Stimulated activated CD4-positive, alpha-beta T cell treated with anti-CD3 and anti-CD28 coated beads, TNF-alpha, amount 100 ng/mL, for 48 hours (primary cell): ENCODE results near the gene KLHL29.

Experiments
- DNase-seq, 3 donors: peaks; one replicate each; pipeline ENCODE4 v3.0.0-alpha.2; 2020; ENCODE audit warnings: low read depth in 3 of 3

Gene KLHL29

DNA sequence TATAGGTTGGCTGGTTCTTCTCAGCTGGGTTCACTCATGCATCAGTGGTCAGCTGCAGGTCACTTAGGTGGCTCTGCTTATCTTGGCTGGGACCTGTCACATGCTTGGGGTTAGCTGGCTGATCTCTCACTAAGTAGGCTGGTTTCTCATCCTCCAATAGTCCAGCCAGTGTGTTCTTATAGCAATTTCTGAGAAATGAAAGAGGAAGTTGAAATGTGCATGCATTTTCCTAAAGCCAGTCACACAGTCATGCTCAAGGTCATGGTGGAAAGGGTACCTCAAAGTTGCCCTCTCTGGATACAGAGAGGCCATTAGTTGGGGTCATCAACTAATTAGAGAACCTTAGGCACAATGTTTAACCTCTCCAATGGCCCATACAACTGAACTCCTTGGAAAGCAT, 64.4 kb downstream of the KLHL29 start:
- DNase-seq = no peak

DNA sequence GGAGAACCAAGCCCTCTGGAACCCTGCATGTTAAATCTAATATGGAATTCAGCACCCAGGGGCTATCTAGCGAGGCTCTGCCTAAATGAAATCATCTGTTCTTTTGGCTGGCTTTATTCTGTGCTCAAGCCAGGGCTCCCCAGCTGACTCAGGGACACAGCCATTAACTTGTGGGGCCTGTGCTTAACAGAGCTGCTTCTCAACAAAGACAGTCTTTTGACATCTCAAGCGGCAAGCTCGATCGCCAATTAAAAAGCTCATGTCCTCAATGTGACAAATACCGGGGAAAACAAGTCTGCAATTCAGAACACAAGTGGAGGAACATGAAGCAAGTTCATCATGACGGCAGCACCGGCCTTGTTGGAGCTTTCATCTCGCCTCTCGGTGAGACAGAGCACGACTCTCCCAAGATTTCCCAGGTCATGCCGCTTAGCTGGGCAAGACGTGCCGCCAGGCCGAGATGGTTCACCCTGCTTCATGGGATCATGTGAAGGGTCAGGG, 64.9 kb downstream of the KLHL29 start:
- no peak for DNase-seq

DNA sequence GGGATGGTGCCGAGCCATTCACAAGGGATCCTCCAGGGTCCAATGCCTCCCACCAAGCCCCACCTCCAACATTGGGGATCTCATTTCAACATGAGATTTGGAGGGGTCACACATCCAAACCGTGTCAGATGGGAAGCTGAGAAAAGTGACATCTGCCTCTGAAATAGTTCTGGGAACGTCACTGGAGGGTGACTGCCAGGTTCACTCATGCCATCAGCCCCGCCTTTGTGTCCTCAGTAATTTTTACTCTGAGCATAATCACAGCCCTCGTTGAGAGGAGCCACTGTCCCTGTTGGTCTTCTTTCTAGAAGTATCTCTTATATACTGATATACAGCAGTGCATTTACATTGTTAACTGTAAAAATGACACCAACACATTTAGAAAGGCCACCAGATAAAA, 67.4 kb downstream of the KLHL29 start:
- DNase-seq = no peak

DNA sequence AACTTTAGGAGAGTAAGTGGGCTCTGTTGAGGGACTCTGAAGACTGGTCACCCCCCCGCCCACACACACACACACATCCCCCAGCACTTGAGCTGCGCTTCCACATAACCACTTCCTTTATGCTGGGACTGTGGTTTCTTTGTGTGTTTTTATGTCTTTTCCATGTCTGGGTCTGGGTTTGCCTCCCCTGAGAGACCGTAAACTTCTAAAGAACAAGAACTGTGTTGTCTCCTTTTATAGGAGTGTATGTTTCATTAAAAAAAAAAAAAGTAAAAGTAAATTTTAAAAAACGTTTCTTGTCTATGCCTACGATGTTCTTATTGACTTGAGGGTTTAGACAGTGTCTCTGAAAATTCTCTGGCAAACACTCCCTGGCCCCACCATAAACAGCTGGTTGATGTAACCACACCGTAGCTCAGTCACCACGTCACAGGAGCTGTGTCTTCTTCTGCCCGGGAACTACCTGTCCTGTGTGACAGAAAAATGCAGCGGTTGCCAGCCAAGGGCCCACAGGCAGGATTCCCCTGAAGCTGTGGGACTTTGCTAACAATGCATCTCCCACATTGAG, 68.0 kb downstream of the KLHL29 start:
- no peak for DNase-seq

DNA sequence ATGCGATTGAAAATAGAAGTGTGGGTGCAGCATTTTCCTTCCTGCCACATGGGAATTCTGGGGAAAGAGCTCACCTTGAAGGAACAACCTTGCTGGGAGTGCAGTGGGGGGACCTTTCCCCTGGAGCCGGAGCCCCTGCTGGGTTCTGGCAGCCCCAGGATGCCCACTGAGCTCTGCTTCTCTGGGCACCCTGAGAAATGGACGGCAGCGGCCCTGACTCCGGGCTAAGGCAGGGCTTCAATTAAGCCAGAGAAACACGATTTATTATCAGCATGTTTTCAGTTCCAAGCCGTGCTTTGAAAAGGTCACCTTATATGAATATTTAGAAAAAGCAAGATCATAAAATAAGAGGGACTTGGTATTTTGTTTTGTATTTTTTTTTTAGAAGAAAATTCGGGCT, 68.5 kb downstream of the KLHL29 start:
- DNase-seq = no peak

DNA sequence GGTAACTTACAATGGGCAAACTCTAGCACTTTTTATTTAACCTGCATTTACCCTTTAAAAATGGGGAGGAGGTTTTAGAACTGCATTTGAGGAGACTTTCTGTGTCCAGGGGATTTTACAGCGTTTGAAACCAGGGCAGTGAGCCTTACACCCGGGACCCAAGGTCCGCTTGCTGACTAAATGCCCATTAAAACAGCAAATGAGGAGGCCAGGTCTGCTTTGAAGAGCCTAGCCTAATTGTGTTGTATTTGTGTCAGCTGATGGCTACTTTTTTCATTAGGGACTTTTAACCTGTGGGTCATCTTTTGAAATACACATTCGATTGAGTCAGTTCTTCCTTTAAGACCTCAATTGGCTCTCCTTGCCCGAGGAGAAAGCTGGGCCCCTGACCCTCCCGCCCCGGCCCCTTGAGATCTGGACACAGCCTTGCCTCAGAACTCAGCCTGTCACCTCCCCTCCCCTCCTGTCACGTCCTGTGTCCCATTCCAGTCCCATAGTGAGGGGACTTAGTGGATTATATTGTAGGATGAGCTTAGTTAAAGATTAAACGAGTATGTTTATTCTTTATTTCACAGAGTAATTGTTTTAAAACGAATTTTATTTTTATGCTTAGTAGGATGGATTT, 69.0 kb downstream of the KLHL29 start:
- DNase-seq = no peak

DNA sequence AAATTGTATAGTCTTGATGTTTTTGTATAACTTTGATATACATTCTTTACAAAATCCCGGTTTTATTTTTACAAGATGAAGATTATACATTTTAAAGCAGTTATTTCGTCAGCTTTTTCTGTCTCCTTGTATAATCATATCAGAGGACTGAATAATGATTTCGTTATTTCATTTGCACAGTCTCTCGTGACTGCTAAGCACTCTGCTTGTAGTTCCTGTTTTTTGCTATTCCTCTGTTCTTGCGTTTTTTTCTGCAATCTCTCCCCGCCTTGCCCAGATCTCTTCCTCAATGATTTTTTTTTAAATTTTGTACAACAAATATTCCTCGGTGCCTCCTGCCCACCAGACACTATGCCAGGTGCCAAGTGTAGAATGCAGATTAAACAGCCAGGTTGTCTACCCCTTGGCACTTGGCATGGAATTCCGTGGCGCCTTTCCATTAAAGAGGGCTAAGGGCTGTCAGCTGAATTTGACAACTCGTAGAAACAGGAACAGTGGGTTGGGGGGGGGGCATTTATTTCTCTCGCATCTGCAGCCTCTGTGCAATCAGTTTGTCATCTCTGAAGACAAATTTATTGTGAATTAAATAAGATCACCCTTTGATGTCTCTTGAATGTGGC, 69.6 kb downstream of the KLHL29 start:
- no peak for DNase-seq

DNA sequence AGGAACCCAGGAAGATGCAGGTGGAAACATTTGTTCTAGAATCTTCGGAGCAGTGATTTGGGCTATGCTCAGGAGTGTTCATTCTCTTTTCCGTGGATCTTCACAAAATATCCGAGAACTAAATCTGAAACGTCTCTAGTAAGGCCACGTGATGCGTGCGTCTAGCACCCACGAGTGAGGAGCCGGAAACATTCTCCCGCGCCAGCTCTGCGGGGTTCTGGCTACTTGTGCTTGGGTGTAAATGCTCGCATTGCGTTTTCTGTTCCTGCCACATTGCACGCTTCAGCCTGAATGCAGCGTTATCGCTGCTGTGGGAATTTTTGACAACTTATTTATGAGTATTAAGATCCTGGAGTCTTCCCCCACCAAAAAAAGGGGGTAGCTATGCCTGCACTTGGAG, 71.4 kb downstream of the KLHL29 start:
- DNase-seq = no peak

DNA sequence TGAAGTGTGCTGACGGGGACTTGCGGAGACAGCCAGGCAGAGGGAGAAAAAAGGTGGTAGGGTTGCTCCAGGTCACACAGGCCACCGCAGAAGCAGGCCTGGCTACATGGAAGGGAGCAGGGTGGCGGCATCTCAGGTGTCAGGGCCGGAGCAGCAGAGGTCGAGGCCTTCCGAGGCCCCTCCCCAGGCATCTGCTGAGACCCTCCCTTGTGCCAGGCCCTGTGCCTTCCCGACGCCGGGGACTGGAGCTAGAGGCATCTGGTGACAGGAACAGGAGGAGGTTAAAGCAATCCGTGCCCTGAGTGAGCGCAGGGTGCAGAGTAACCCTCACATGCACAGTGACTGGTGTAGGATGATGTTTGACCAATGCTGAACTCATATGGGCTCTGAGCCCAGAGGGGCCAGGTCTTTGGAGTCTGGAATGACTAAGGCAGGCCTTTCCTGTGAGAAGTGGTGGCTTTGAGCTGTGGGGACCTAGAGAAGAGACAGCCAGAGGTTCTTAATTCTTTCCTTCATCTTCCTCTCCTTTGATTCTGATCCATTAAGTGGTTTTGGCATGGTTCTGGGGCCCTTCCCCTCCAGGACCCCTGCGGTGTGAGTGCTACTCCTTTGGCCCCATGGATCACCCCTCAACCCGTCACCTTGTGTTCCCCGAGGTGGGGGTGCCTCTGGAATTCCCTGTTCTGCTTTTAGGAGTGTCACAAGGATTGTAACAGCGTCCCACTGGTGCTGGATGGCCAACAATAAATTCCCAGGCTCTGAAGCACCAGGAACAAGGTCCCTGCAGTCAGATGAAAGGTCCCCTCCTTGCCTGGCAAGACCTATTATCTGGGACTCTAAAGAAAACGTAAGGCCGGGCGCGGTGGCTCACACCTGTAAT, 72.1 kb downstream of the KLHL29 start:
- no peak for DNase-seq

DNA sequence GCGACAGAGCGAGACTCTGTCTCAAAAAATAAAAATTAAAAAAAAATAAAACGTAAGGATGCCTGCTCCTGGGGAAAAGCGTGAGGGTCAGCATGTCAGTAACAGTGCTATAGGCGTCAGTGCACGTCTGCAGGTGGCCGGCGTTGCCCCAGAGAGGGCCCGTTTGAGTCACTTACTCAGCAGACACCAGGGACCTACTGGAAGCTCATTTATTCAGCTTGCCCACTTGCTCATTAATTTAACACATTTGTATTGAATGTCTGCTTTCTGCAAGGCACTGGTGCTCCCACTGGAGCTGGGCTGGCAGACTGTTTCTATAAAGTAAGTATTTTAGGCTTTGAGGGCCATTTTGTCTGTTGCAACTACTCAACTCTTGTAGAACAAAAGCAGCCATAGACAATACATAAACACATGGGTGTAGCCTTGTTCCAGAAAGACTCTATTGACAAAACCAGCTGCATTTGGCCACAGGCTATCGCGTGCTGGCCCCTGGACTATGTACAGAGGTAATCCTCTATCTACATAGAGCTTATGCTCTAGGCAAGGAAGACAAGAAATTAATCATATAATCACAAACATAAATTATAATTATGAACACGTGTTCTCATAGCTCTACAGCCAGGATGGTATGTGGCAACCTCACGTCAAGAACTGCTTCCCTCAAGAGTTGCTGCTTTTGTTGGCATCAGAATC, 73.2 kb downstream of the KLHL29 start:
- no peak for DNase-seq

DNA sequence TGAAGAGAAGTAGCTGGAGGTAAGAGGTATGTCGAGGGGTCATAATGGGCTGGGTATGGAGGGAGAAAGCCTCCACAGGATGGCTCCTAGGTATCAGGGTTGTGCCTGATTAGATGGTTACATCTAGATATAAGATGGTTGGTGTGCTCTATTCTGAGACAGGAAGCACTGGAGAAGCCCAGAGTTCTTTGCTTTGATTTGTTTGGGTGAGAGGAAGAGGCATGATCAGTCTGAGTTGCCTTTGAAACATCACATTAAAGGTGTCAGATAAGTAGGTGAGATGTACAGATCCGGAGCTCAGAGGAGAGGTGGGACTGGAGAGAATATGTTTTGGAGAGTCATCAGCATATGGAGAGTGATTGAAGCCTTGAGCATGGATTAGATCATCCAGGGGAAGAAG, 74.1 kb downstream of the KLHL29 start:
- no peak for DNase-seq

DNA sequence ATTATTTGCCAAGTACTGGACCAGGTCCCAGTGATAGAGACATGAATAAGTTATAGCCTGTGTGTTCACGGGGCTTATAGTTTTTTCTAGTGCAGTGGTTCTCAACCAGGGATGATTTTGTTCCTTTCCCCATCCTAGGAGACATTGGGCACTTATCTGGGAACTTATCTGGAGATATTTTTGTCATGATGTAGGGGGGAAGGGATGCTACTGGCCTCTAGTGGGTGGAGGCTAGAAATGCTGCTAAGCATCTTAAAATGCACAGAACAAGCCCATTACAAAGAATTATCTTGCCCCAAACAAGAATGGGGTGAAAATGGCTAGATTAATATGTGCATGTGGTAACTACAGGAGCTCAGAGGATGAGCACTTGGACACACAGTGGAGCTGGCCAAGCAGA, 75.2 kb downstream of the KLHL29 start:
- no peak for DNase-seq

DNA sequence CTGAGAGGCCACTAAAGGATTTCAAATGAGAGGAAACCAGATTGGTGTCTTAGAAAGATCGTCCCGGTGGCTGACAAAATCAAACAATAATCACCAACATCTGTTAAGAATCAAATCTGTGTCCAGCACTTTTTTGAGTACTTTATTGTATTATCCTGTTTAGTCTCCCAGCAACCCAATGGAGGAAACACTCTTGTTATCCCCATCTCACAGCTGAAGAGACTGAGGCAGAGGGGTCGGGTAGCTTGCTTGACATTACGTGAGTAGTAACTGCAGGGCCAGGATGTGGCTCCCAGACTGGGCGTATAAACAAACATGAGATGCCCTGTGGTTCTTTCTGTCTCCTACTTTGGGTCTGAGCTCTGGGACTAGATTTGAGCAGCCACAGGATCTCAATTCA, 76.0 kb downstream of the KLHL29 start:
- DNase-seq = no peak

DNA sequence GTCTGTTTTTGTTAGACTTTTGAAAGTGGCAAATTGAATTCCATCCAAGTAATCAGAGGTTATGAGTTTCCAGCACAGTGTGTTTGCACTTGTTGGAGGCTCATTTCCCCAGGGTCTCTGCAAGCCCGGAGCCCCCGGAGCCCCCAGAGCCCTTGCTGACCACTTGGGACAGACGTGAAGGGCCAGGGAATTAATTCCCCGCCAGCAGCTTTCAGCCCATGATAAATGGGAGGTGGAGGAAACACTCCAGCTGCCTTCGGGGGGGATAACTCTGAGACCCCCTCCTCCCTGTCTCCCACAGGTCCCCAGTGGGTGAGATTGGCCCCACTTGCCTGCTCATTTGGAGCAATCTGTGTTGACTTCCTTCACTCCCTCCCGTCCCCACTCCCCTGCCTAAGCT, 79.2 kb downstream of the KLHL29 start:
- DNase-seq = no peak

DNA sequence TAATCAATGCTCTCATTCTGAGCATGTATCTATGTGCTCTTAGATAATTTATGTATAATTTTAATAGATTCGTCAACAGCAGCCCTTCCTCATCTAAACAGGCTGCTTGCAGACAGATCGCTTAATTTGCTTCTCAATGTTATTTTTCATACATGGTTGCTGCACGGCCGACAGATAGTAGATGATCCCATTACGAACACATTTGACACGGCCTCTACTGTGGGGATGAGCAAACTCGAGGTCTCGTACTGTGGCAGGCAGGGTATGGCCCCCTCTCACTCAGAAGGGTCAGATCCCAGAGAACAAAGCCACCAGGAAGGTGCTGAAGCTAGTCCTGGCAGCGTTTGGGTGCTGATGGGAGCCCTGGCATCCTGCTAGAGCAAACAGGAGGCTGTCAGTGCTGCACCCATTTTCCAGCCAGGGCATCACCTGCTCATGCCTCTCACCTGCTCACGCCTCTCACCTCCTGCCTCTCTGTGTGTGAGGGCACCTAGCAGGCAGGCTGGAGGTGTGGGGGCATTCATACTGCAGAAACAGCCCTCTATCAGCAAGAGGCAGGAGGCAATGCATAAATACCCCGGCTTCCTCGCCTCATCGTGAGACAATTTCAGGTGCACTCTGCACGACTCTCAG, 80.0 kb downstream of the KLHL29 start:
- no peak for DNase-seq

DNA sequence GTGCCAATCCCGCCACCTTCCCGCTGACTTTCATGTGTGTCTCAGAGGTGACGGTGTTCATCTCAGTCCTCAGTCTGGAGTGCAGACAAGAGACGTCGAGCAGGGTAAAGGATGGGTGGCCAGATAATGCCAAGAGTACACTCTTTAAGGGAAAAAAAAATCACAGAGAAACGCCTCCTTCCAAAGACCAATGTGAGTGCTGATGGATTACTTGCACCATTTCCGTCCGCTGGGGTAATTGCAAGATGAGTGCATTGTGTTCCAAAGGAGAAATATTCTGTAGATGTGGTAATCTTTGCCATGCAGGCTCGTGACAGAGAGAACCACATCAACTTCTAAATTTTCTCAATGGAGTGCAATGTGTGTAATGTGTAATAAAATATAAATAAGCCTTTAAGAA, 81.0 kb downstream of the KLHL29 start:
- no peak for DNase-seq

DNA sequence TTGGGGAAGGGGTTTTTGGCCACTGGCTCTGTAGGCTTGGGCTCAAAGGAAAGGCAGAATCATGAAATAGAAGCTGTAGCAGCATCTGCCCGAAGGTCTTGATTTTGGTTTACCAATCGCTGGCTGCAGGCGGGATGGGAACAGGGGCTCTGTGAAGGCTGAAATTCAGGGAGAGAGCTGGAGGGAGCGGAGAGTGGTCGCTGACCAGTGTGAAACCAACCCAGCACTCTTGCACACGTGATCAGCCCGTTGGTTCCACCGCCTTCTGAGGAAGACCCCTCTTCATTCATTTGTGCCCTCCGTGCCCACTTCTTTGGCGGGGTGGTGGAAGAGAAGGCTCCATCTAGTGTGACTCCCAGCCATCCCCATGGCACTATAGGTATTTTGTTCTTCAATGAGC, 82.6 kb downstream of the KLHL29 start:
- no peak for DNase-seq

DNA sequence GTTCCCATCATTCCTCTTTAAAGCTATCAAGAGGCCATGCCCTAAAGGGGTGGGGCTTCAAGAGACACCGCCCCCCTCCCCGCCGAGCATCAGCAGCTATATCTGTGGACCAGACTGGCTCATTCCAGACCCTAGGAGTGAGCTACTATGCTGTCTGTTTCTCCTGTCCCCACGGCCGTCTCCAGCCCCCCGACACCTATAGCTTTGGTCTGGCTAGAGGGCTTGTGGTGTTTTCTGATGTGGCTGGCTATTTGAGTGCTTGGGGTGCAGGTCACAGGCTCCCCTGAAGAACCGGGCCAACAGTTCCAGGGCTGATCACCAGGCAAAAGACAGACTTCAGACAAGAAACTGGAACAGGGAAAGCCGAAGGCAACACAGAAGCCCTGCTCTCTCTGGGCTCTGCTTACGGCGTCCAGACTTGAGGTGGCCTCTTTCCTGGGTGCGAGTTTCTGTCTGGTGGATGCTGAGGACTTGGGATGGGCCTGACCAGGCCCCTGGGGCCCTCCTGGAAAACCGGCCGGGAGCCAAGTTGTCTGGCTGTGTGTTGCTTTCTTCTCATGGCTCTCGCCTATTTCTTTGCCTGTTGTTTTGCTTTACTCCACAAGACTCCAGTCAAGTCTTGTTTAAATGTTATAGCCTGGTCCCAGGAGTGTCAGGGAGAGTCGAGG, 83.6 kb downstream of the KLHL29 start:
- DNase-seq = no peak

DNA sequence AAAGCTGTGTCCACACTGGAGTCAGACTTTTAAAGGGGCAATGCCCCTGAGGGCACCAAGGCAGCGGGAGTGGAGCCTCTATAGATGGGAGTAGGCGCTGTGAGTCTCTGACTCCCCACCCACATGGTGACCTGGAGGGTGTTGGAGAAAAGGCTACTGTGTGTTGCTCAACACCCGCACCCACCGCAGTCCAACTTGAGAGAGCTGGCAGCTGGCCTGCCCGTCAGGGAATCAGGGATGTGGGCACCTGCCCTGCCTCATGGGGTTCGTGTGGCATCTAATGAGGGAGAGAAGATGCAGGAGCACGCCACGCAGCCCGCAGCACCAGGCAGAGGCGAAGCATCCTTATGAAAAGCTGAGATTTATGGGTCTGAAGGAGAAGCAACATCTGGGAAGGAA, 84.2 kb downstream of the KLHL29 start:
- no peak for DNase-seq

DNA sequence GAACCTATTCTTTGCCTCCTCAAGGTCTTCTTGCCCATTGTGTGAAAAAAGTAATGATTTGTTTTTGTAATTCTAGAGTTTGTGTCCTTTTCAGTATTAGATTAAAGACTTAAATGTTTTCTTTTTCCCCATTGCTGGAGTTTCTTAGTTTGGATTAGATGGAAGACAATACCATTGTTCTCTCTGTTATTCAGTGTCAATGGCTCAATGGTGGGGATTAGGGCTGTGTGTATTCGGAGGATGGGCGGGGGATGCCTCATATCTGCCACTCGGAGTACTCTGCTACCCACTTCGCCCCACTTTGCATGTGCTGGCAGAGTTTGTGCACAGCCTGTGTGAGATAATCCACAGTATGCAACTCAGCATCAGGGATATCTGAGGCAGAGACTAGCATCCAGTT, 90.1 kb downstream of the KLHL29 start:
- no peak for DNase-seq

DNA sequence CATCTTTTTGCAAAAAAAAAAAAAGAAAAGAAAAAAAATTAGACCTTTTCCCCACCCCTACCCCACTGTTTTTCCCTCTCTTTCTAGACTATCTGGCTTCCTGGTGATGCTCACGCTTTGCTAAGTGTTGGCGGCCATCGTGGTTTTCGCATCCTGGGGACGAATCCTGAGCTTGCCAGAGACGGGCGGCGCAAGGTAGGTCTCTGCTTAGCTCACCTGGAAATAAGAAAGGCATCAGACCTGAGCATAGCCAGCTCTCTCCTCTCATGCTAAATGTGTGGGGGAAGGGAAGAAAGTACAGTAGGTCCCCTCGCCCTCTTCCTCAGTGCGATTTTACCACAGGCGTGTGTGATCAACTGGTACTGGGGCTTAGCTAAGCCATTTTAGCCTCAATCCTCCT, 90.5 kb downstream of the KLHL29 start:
- no peak for DNase-seq
